ENCODE results near the gene TTK.
"Not testable (repeated sequence)": the region's sequence is repeated elsewhere in the genome, so short reads cannot be mapped to it uniquely, and the experiment has no call there.

Gene TTK

DNA sequence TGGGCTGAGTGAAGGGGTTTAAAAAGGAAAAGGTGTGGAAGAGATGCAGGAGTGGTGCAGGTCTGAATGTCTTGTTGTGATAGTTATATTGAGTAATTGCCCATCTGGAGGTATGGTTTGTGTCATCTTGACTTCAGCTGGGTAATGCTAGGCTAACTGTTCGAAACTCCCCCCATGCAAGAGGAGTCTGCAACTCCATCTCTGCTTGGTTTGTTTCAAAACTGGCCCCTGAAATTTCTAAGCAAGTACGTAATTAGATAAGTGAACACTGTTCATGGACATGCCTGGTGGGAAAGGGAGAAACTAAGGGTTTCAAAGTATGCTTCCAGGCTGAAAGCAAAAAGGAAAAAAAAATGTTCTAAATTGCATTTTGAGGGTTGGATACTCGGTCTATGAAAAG is 17.1 kb downstream of the TTK start:
- DNase-seq (ENCODE audit: low spot score): no peak

DNA sequence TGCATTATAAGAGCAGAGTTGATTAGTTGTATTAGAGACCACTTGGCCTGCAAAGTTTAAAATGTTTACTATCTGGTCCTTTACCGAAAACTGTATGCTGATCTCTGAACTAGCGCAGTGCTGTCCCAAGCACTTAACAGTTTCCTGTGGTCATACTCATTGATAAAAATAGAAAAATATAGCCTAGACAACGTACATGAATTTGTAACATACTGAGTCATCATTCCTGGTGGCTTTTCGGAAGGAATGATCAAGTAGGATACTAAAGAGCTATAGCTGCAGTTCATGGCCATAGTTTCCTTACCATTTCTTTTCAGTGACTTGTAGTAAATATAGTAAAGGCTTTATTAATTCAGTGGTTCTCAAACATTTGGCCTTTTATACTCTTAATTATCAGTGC is 18.4 kb downstream of the TTK start:
- no peak for DNase-seq (ENCODE audit: low spot score)

DNA sequence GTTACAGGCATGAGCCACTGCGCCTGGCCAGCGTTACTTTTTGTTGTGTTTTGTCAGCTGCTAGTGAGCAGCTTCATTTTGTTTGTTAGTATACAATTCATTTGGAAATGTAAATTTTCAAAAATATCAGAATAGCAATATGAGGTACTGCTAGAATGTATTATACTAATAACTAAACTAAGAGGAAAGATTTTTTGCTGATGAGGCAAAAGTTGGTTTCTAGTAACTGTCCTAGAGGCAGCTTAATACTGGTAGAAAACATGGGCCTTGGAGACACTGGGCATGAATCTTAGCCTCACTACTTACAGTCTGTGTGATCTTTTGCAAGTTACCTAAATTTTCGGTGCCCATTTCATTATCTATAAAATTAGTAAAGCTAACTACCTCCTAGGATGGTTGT is 24.1 kb downstream of the TTK start:
- DNase-seq (ENCODE audit: low spot score): no peak

DNA sequence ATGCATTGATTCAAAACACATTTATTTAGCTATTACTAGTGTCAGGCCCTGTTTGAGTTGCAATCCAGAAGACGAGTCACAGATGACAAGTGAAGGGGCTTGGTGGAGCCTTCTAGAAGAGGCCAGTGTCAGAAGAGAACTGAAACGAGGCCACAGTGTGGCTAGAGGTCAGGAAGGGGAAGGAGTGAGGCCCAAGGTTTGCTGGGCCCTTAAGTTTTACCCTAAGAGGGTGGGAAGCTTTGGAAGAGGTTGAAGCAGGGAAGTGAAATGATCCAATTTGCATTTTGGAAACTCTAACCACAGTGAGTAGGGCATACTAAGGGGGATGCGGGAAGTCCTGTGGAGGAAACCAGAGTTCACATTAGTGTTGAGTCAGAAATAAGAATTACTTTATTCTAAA is 25.0 kb downstream of the TTK start:
- DNase-seq (ENCODE audit: low spot score): no peak

DNA sequence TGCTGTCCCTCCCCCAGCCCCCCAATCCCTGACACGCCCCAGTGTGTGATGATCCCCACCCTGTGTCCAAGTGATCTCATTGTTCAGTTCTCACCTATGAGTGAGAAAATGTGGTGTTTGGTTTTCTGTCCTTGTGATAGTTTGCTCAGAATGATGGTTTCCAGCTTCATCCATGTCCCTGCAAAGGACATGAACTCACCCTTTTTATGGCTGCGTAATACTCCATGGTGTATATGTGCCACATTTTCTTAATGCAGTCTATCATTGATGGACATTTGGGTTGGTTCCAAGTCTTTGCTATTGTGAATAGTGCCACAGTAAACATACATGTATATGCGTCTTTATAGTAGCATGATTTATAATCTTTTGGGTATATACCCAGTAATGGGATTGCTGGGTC is 43.8 kb downstream of the TTK start:
- DNase-seq (ENCODE audit: low spot score): not testable (repeated sequence)

DNA sequence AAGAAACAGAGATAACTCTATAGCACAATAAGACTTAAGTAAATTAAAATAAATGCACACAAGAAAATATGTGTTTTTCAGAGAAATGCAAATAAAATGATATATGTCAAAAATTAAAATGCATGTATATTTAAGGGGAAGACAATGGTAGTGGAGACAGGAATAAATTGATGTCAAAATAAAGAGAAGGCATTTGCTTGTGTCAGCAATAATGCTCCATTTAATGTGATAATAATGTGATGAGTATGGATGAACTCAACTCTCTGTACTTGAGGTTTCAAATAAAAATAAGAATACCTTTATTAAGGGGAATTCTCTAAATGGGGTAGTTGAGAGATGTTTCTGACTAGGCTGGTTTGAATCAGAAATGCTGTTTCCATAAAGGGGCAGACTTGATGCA is 56.3 kb downstream of the TTK start:
- DNase-seq (ENCODE audit: low spot score): no peak

DNA sequence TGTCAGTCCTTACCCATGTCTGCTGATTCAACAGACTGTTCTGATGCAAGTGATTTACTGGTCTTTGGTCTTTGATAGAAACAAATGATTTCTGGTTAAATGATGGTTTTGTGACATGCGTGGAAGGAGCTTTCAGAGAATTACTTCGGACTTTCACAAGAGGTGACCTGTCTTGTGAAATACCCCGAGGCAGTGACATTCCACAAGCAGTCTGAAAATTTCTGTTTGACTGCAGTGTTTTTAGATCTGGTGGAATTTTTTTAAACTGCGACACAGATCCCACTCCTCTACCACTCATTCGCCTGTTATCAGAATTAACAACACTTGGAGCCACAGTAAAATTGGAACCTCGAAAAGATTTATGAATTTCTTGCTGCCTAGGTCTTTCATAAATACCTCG is 63.7 kb downstream of the TTK start:
- not testable (repeated sequence) for DNase-seq (ENCODE audit: low spot score)

DNA sequence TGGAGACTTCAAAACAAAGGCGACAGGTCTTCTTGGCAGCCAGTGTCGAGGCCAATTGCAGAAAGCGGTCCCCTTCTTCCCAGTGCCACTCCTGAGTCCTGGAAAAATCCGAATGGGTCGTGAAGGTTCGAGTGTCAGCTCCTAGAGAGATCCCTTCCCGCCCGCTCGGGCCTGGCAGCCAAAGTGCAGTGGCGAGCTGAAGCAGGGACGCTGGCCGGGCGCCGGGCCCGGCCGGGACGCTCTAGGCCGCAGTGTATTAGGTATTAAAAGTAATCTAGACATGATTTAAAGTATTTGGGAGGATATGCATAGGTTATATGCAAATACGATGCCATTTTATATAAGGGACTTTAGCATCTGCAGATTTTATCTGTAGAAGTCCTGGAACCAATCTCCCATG is 66.0 kb downstream of the TTK start:
- DNase-seq (ENCODE audit: low spot score): not testable (repeated sequence)

DNA sequence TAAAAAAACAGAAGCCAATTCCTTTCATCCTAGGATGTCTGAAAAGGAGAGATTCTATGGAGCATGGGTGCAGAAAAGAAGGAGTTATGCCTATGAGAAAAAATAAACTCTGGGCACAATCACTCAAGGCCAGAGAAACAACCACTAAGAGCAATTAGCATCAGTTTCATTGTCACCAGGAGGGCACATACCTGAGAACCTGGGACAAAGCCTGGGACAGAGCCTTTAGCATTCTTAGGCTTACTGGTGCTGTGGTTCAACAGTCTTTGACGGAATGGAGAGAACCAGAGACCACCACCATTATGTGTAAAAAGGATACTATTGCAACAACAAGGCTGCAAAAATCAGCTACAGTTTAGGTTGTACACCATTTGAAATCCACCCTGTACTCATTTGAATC is 72.6 kb downstream of the TTK start:
- no peak for DNase-seq (ENCODE audit: low spot score)

DNA sequence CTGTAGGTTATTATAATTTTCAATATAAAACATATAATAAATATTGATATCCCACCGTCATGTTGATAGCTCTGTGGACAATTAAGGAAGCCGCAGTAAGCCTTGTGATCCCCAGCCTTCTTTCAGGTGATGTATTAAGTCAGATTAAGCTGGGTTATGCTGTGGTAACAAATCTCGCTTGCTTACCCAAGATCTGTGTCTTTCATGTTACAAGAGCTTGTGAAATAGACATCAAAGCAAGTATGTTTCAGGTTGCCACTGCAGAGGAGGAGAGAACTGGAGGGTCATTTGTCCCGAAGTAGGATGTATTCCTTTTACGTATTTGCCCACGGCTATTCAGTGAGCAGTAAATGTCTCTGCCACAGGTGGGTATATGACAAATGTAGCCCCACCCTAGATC is 84.2 kb downstream of the TTK start:
- DNase-seq (ENCODE audit: low spot score): no peak

DNA sequence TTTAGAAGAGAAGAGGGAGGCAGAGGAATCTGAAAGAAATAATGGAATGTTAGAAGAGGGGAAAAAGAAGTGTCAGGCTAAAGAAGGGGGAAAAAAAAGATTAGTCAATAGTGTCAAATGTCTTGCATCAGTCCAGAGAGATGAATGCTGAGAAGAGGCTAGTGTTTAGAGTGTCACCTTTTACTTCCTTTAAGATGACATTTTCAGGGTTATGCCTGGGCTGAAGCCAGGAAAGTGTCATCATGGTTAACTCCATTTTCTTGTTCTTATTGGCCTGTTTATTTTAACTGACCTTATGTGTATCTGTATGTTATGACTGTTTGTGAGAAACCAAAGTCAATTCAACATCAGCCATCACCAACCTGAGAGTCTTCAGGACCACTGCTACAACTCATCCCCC is 87.1 kb downstream of the TTK start:
- no peak for DNase-seq (ENCODE audit: low spot score)
